ENCODE results near the gene C22orf15. TPM values are rescaled to one million over a fixed set of nuclear protein-coding genes. Genes with fewer than 3 reads are reported as not detected.

Gene C22orf15, protein sequence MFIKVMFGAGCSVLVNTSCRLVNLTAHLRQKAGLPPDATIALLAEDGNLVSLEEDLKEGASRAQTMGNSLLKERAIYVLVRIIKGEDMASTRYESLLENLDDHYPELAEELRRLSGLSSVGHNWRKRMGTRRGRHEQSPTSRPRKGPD
- not detected in 2 replicates for total RNA-seq

DNA sequence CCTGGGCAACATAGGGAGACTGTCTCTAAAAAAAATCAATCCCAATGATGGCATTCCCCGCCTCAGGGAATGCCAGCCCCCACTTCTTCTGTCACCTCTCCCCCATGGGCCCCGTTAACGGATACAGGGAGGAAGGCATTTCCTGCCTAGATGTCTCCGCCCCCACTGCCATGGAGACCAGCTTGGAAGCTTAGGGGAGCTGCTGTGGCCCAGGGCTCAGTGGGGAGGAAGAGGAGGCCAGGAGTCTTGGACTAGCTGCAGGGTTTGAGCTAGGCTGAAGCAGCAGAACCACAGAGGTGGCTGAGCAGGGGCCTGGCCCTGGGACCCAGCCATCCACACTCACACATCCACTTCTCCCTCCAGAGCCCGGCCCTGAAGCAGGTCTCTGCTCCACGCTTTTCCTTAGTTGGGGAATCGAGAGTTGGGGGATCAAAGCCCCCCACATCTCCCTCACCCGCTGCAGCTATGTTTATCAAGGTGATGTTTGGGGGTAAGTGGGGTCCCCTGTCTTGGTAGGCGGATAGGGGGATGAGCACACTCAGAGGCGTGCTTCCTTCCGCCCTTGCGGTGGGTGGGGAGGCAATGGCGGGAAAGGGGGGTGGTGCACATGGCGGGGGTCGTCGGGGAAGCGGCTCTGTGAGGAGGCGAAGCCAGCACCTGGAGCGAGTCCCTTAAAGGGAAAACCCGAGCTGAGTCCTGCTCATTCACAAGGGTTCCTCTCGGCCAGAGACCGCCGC, at the start of gene C22orf15:
Gene C22orf15, plus strand, starts transcription at position 149 of the 737 bp plus-strand sequence. Its CDS starts 317 bp downstream, at position 466.
- no peak for FAIRE-seq
- Histone ChIP-seq H3K4me3 (ENCODE audit: low read depth, low read length) (no peak within 1 kb of the TSS), H3K36me3 (ENCODE audit: control insufficient read depth, insufficient read depth, low read length) (no peaks in the 10 kb centered on the region), H3K27me3 (ENCODE audit: control insufficient read depth, insufficient read depth, low read length) (no peaks in the 10 kb centered on the region)
- TF ChIP-seq, protein P1, sequence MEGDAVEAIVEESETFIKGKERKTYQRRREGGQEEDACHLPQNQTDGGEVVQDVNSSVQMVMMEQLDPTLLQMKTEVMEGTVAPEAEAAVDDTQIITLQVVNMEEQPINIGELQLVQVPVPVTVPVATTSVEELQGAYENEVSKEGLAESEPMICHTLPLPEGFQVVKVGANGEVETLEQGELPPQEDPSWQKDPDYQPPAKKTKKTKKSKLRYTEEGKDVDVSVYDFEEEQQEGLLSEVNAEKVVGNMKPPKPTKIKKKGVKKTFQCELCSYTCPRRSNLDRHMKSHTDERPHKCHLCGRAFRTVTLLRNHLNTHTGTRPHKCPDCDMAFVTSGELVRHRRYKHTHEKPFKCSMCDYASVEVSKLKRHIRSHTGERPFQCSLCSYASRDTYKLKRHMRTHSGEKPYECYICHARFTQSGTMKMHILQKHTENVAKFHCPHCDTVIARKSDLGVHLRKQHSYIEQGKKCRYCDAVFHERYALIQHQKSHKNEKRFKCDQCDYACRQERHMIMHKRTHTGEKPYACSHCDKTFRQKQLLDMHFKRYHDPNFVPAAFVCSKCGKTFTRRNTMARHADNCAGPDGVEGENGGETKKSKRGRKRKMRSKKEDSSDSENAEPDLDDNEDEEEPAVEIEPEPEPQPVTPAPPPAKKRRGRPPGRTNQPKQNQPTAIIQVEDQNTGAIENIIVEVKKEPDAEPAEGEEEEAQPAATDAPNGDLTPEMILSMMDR (IDR thresholded peaks at IDR 0.05; ENCODE audit: insufficient read depth, low read length, severe bottlenecking): no peak
- DNase-seq (ENCODE audit: low read depth): no peak

GRCh38 chr22:23713696-23714595, 48.8 kb upstream of the C22orf15 start:
- peak; percentile 95 for FAIRE-seq
- H3K36me3 ChIP-seq (ENCODE audit: control insufficient read depth, insufficient read depth, low read length): peaks cover 5% of the 10 kb centered on the region
- TF ChIP-seq, protein P1 (IDR thresholded peaks at IDR 0.05; ENCODE audit: insufficient read depth, low read length, severe bottlenecking): no peak
- H3K4me3 ChIP-seq (ENCODE audit: low read depth, low read length): no peak overlapping the region
- no peak for DNase-seq (ENCODE audit: low read depth)
- H3K27me3 ChIP-seq (ENCODE audit: control insufficient read depth, insufficient read depth, low read length): no peaks in the 10 kb centered on the region

GRCh38 chr22:23714596-23715578, 47.9 kb upstream of the C22orf15 start:
- peaks cover 5% of the 10 kb centered on the region for H3K36me3 ChIP-seq (ENCODE audit: control insufficient read depth, insufficient read depth, low read length)
- H3K27me3 ChIP-seq (ENCODE audit: control insufficient read depth, insufficient read depth, low read length): no peaks in the 10 kb centered on the region
- DNase-seq (ENCODE audit: low read depth): no peak
- H3K4me3 ChIP-seq (ENCODE audit: low read depth, low read length): no peak overlapping the region
- no peak for FAIRE-seq
- TF ChIP-seq, protein P1 (IDR thresholded peaks at IDR 0.05; ENCODE audit: insufficient read depth, low read length, severe bottlenecking): no peak

DNA sequence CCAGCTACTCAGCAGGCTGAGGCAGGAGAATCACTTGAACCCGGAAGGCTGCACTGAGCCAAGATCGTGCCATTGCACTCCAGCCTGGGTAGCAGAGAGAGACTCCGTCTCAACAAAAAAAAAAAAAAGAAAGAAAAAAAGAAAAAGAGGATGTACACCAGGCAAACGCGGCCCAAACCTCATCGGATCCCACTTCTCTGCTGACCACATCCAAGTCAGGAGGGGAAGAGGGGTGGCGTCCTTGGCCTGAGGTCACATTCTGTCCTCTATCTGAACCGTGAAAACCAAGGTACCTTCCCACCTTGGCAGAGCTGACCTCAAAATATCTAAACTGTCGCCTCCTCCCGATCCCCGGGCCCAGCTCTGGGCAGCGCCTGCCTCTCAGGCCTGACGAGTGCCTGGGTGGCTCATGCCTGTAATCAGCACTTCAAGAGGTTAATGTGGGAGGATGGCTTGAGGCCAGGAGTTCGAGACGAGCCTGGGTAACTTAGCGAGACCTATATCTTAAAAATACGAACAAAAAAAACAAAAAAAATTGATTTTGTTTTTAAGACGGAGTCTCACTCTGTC, 46.9 kb upstream of the C22orf15 start:
- no peak for FAIRE-seq
- DNase-seq (ENCODE audit: low read depth): no peak
- peaks cover 5% of the 10 kb centered on the region for H3K36me3 ChIP-seq (ENCODE audit: control insufficient read depth, insufficient read depth, low read length)
- H3K27me3 ChIP-seq (ENCODE audit: control insufficient read depth, insufficient read depth, low read length): no peaks in the 10 kb centered on the region
- H3K4me3 ChIP-seq (ENCODE audit: low read depth, low read length): no peak overlapping the region
- TF ChIP-seq, protein P1 (IDR thresholded peaks at IDR 0.05; ENCODE audit: insufficient read depth, low read length, severe bottlenecking): no peak

Measured in bronchial epithelial cell (primary cell).